PC-9 (cell line): Measurements from ENCODE around the gene CDH16.

Experiments used
- CTCF ChIP-seq: fragments of 200-600 bp; sonication (generic); conservative IDR thresholded peaks from 2 replicates; pipeline ENCODE4 v1.6.1; 2017; ENCODE audit warnings: mixed run types, antibody characterized with exemption, mild to moderate bottlenecking, moderate library complexity
- EZH2 ChIP-seq: fragments of 200-600 bp; sonication (generic); IDR thresholded peaks from 2 replicates; pipeline ENCODE4 v1.8.0; 2017; ENCODE audit warnings: antibody characterized with exemption, low read depth

GRCh38 chr16:66878067-66878466, 40.6 kb downstream of the CDH16 start:
- TF ChIP-seq CTCF (no peak), EZH2 (no peak)
